HepG2 (cell line): ENCODE measurements around the gene GRM6. TPM values are rescaled to one million over a fixed set of nuclear protein-coding genes. Genes with fewer than 3 reads are reported as not detected.
A peak's percentile ranks its signal among the peaks of the same experiment; 100 is the strongest.

Experiments
- CAMTA2 ChIP-seq: sonication (generic); formaldehyde crosslinking; IDR thresholded peaks from 2 replicates; pipeline ENCODE4 v1.4.0; 2020; ENCODE audit warnings: mild to moderate bottlenecking, missing genetic modification reagents, borderline replicate concordance
- CERS6 ChIP-seq: sonication (generic); formaldehyde crosslinking; IDR thresholded peaks from 2 replicates; pipeline ENCODE4 v1.5.0; 2020; ENCODE audit warnings: missing genetic modification reagents
- ESRRA ChIP-seq: sonication (generic); formaldehyde crosslinking; IDR thresholded peaks from 2 replicates; pipeline ENCODE4 v1.5.1; 2020; ENCODE audit warnings: mild to moderate bottlenecking, low read depth, missing genetic modification reagents
- FIP1L1 ChIP-seq: fragments of 200-400 bp; formaldehyde crosslinking; IDR thresholded peaks from 2 replicates; pipeline ENCODE4 v1.6.1; 2018; ENCODE audit warnings: low read depth, mild to moderate bottlenecking, low read length, moderate library complexity, borderline replicate concordance; ENCODE audit not compliant: insufficient read depth
- FOSL1 ChIP-seq: sonication (generic); formaldehyde crosslinking; IDR thresholded peaks from 2 replicates; pipeline ENCODE4 v1.9.0; 2021; ENCODE audit warnings: missing genetic modification reagents, borderline replicate concordance
- HOMEZ ChIP-seq: IDR thresholded peaks from 2 replicates; pipeline ENCODE4 v1.6.1; 2016; ENCODE audit warnings: low read depth
- MYPOP ChIP-seq: sonication (generic); formaldehyde crosslinking; IDR thresholded peaks from 2 replicates; pipeline ENCODE4 v1.8.1; 2023; ENCODE audit warnings: mild to moderate bottlenecking, moderate library complexity, missing genetic modification reagents
- NFKB2 ChIP-seq: sonication (generic); formaldehyde crosslinking; IDR thresholded peaks from 2 replicates; pipeline ENCODE4 v1.4.0; 2020; ENCODE audit warnings: missing genetic modification reagents, borderline replicate concordance
- PHF5A ChIP-seq: IDR thresholded peaks from one replicate; pipeline ENCODE4 v1.6.1; 2018; ENCODE audit warnings: low read depth, missing genetic modification reagents; ENCODE audit not compliant: unreplicated experiment
- PHF8 ChIP-seq: sonication (generic); formaldehyde crosslinking; IDR thresholded peaks from 2 replicates; pipeline ENCODE4 v1.5.0; 2020; ENCODE audit warnings: missing genetic modification reagents
- SRY ChIP-seq: sonication (generic); formaldehyde crosslinking; IDR thresholded peaks from 2 replicates; pipeline ENCODE4 v1.8.0; 2022; ENCODE audit warnings: mild to moderate bottlenecking, missing genetic modification reagents
- TBL1XR1 ChIP-seq: fragments of 150-350 bp; IDR thresholded peaks from 2 replicates; pipeline ENCODE4 v1.6.1; 2014; ENCODE audit warnings: borderline replicate concordance, low read length; ENCODE audit not compliant: partially characterized antibody
- YEATS4 ChIP-seq: sonication (generic); formaldehyde crosslinking; IDR thresholded peaks from 2 replicates; pipeline ENCODE4 v1.4.0; 2020; ENCODE audit warnings: missing genetic modification reagents, borderline replicate concordance
- ZFP36L1 ChIP-seq: sonication (generic); formaldehyde crosslinking; IDR thresholded peaks from 2 replicates; pipeline ENCODE4 v1.8.0; 2022; ENCODE audit warnings: mild to moderate bottlenecking, missing genetic modification reagents, moderate library complexity
- ZFP82 ChIP-seq: sonication (generic); formaldehyde crosslinking; IDR thresholded peaks from 2 replicates; pipeline ENCODE4 v1.5.1; 2020; ENCODE audit warnings: mild to moderate bottlenecking, missing genetic modification reagents, borderline replicate concordance
- ZNF280D ChIP-seq: sonication (generic); formaldehyde crosslinking; IDR thresholded peaks from 2 replicates; pipeline ENCODE4 v1.5.1; 2020; ENCODE audit warnings: mild to moderate bottlenecking, missing genetic modification reagents
- ZNF576 ChIP-seq: sonication (generic); formaldehyde crosslinking; IDR thresholded peaks from 2 replicates; pipeline ENCODE4 v1.4.0; 2020; ENCODE audit warnings: mild to moderate bottlenecking, missing genetic modification reagents
- ZNF670 ChIP-seq: sonication (generic); formaldehyde crosslinking; IDR thresholded peaks from 2 replicates; pipeline ENCODE4 v1.8.0; 2022; ENCODE audit warnings: mild to moderate bottlenecking, missing genetic modification reagents, borderline replicate concordance
- ZNF7 ChIP-seq: IDR thresholded peaks from 2 replicates; pipeline ENCODE4 v1.6.1; 2016; ENCODE audit warnings: missing biosample characterization, missing genetic modification reagents
- ZNF724P ChIP-seq: sonication (generic); formaldehyde crosslinking; IDR thresholded peaks from 2 replicates; pipeline ENCODE4 v1.8.0; 2022; ENCODE audit warnings: missing genetic modification reagents, borderline replicate concordance
- ZSCAN30 ChIP-seq: sonication (generic); formaldehyde crosslinking; IDR thresholded peaks from 2 replicates; pipeline ENCODE4 v1.5.0; 2020; ENCODE audit warnings: mild to moderate bottlenecking, missing genetic modification reagents
- polyA plus RNA-seq, 8 experiments: library from polyadenylated mRNA; depleted of rRNA in 3 of 8; stranded (reverse) in 7 of 8; unstranded in 1 of 8; fragments of >200 nt; fragmentation: Illumina TruSeq in 4 of 8; extraction: Trizol in 4 of 8; gene quantifications; 2 replicates each; pipeline versions ENCODE4 v1.2.1 to v1.2.3, GENCODE V29; 2011 to 2016; ENCODE audit warnings: low read depth in 4 of 8, missing spikeins in 1 of 8, mixed read lengths in 1 of 8; ENCODE audit not compliant: insufficient read depth in 1 of 8
- total RNA-seq, 5 experiments: library from RNA; depleted of rRNA; stranded (reverse); fragments of >200 nt; fragmentation: Illumina TruSeq; extraction: Trizol; gene quantifications; 2 replicates each; pipeline ENCODE4 v1.2.3, GENCODE V29; 2016; ENCODE audit warnings: low read depth in 1 of 5

Gene GRM6
- total and polyA plus RNA-seq, 2 of the 13 experiments (the other 11 are each of a cell fraction or from before 2014, with no cell fraction given), result not detected

- TF ChIP-seq TBL1XR1 (no peak), HOMEZ (no peak), ZNF7 (CRISPR knock-in tag) (no peak), FIP1L1 (no peak), CERS6 (CRISPR knock-in tag) (no peak), ZSCAN30 (CRISPR knock-in tag) (no peak), ZFP82 (0 out of 2 replicates have a peak, but pooled peaks have one; percentile 24), ESRRA (CRISPR knock-in tag) (no peak), PHF8 (CRISPR knock-in tag) (peak; percentile 51; the same call in 1 of the 2 replicates), ZNF724P (CRISPR knock-in tag) (no peak), SRY (CRISPR knock-in tag) (peak; percentile 66; the same call in 1 of the 2 replicates), CAMTA2 (no peak), ZNF670 (CRISPR knock-in tag) (no peak), FOSL1 (CRISPR knock-in tag) (no peak), NFKB2 (CRISPR knock-in tag) (0 out of 2 replicates have a peak, but pooled peaks have one; percentile 24), YEATS4 (CRISPR knock-in tag) (peak; percentile 76), ZNF576 (no peak), PHF5A (CRISPR knock-in tag) (no peak), MYPOP (CRISPR knock-in tag) (peak; percentile 37; the same call in 1 of the 2 replicates), ZFP36L1 (CRISPR knock-in tag) (no peak), ZNF280D (CRISPR knock-in tag) (no peak)
Measured at GRCh38 chr5:179023528-179024189, 28.5 kb upstream of the GRM6 start, which contains the start of gene ZNF879 (continued).
